Measurements from ENCODE around the gene ALDH3A1. TPM values are rescaled to one million over a fixed set of nuclear protein-coding genes. Genes with fewer than 3 reads are reported as not detected.

ALDH3A1 gene
- total RNA-seq, 6 experiments from 2014 or later, result 0.24 to 0.25 TPM; not detected in 4

GRCh38 chr17:19756546-19756945, 8.4 kb upstream of the ALDH3A1 start:
- Mint-ChIP-seq H3K9me3 (no peaks in the 10 kb centered on the region), H3K27ac (no peak overlapping the region), H3K4me1 (ENCODE audit: low read depth) (peaks cover 24% of the 10 kb centered on the region), H3K36me3 (ENCODE audit: low read depth) (no peaks in the 10 kb centered on the region), H3K27me3 (ENCODE audit: insufficient read depth) (peaks cover 3% of the 10 kb centered on the region), H3K4me3 (no peak overlapping the region)
- TF ChIP-seq CTCF (IDR thresholded peaks at IDR 0.05), result no peak
- DNase-seq, result no peak

GRCh38 chr17:19755821-19756510, 7.9 kb upstream of the ALDH3A1 start:
- TF ChIP-seq CTCF (IDR thresholded peaks at IDR 0.05), result no peak
- DNase-seq, result no peak
- no peaks in the 10 kb centered on the region for H3K36me3 Mint-ChIP-seq (ENCODE audit: low read depth)
- no peaks in the 10 kb centered on the region for H3K9me3 Mint-ChIP-seq
- peaks cover 23% of the 10 kb centered on the region for H3K4me1 Mint-ChIP-seq (ENCODE audit: low read depth)
- H3K27ac Mint-ChIP-seq, result no peak overlapping the region
- H3K4me3 Mint-ChIP-seq, result no peak overlapping the region
- H3K27me3 Mint-ChIP-seq (ENCODE audit: insufficient read depth), result peaks cover 3% of the 10 kb centered on the region

GRCh38 chr17:19755392-19755791, 7.3 kb upstream of the ALDH3A1 start:
- no peaks in the 10 kb centered on the region for H3K36me3 Mint-ChIP-seq (ENCODE audit: low read depth)
- no peak for DNase-seq
- no peaks in the 10 kb centered on the region for H3K9me3 Mint-ChIP-seq
- no peak overlapping the region for H3K27ac Mint-ChIP-seq
- no peak for TF ChIP-seq CTCF (IDR thresholded peaks at IDR 0.05)
- H3K27me3 Mint-ChIP-seq (ENCODE audit: insufficient read depth), result peaks cover 2% of the 10 kb centered on the region
- no peak overlapping the region for H3K4me3 Mint-ChIP-seq
- H3K4me1 Mint-ChIP-seq (ENCODE audit: low read depth), result peaks cover 20% of the 10 kb centered on the region

GRCh38 chr17:19753661-19754463, 5.8 kb upstream of the ALDH3A1 start:
- peak; percentile 48 for TF ChIP-seq CTCF (IDR thresholded peaks at IDR 0.05)
- Mint-ChIP-seq H3K4me1 (ENCODE audit: low read depth) (peaks cover 25% of the 10 kb centered on the region), H3K27me3 (ENCODE audit: insufficient read depth) (no peaks in the 10 kb centered on the region; the same call in none of the 2 replicates), H3K4me3 (no peak overlapping the region), H3K9me3 (no peaks in the 10 kb centered on the region), H3K27ac (peak overlapping the region; percentile 90), H3K36me3 (ENCODE audit: low read depth) (no peaks in the 10 kb centered on the region)
- no peak for DNase-seq

GRCh38 chr17:19753051-19753509, 5.0 kb upstream of the ALDH3A1 start:
- no peak overlapping the region for H3K4me3 Mint-ChIP-seq
- peak; percentile 65 for DNase-seq
- H3K9me3 Mint-ChIP-seq, result no peaks in the 10 kb centered on the region
- H3K27ac Mint-ChIP-seq, result peak overlapping the region; percentile 90
- peaks cover 4% of the 10 kb centered on the region for H3K27me3 Mint-ChIP-seq (ENCODE audit: insufficient read depth)
- H3K36me3 Mint-ChIP-seq (ENCODE audit: low read depth), result no peaks in the 10 kb centered on the region
- no peak for TF ChIP-seq CTCF (IDR thresholded peaks at IDR 0.05)
- peaks cover 33% of the 10 kb centered on the region for H3K4me1 Mint-ChIP-seq (ENCODE audit: low read depth)

All from HFFc6 (cell line).